GM12874 (cell line): ENCODE measurements around the gene ATOSA.

Experiments used
- TF ChIP-seq, protein P1 (sequence below): IDR thresholded peaks from 2 replicates; pipeline ENCODE4 v1.5.1; 2011; ENCODE audit warnings: low read depth, mild to moderate bottlenecking, control low read depth, low read length, moderate library complexity; ENCODE audit not compliant: insufficient read depth

ATOSA gene

GRCh38 chr15:52682200-52682599, 3.0 kb upstream of the ATOSA start:
- TF ChIP-seq, protein P1, sequence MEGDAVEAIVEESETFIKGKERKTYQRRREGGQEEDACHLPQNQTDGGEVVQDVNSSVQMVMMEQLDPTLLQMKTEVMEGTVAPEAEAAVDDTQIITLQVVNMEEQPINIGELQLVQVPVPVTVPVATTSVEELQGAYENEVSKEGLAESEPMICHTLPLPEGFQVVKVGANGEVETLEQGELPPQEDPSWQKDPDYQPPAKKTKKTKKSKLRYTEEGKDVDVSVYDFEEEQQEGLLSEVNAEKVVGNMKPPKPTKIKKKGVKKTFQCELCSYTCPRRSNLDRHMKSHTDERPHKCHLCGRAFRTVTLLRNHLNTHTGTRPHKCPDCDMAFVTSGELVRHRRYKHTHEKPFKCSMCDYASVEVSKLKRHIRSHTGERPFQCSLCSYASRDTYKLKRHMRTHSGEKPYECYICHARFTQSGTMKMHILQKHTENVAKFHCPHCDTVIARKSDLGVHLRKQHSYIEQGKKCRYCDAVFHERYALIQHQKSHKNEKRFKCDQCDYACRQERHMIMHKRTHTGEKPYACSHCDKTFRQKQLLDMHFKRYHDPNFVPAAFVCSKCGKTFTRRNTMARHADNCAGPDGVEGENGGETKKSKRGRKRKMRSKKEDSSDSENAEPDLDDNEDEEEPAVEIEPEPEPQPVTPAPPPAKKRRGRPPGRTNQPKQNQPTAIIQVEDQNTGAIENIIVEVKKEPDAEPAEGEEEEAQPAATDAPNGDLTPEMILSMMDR: no peak

DNA sequence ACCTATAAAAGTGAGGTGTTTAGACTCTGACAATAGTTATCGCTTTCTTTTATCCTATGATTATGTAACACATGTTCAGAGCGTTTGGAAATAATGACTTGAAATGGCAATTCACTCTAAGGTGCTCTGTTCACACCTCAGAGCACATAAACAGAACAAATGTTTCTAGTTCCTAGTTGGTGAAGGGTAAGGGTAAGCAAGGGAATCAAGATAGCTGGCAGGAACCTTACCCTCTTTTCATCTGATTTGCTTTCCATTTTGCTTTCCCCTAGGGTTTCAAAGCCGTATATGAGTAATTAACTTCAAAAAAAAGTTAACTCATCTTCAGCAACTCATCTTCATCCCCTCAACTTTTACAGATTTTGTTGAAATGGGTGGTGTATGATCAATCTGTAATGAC, 2.3 kb upstream of the ATOSA start:
- TF ChIP-seq, protein P1: no peak

DNA sequence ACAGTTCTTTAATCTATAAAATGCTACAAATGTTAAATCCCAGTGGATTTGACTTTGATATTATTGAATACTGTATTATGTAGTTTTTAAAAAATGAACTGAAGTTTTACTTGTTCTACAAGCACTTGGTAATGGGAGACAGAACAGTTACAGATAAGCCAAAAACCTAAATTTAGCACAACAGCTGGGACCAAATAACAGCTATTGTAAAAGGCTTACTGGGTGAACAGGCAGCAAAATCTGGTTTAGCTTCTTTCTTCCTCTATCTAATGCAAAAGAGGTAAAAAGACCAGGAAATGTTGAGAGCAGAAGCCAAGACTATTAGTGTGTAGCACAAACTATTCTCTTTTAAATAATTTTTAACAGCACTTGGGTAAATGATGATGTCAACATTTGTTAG, 1.6 kb upstream of the ATOSA start:
- TF ChIP-seq, protein P1: no peak

DNA sequence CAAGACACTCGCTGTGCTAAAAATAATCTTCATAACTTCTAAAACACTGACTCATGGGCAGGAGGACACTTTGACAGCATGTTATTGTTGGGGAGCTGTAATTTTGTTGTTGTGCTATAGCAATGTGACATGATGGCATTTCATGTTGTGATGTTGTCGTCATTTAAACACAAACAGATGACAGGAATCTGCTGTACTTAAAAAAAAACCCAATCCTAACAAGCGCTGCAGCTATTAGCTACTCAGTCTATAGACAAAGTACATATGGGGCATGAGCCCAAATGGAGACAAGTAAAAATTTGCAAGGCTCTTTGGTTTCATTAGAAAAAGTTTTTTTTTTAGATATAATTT, 828 bp upstream of the ATOSA start:
- TF ChIP-seq, protein P1: no peak

DNA sequence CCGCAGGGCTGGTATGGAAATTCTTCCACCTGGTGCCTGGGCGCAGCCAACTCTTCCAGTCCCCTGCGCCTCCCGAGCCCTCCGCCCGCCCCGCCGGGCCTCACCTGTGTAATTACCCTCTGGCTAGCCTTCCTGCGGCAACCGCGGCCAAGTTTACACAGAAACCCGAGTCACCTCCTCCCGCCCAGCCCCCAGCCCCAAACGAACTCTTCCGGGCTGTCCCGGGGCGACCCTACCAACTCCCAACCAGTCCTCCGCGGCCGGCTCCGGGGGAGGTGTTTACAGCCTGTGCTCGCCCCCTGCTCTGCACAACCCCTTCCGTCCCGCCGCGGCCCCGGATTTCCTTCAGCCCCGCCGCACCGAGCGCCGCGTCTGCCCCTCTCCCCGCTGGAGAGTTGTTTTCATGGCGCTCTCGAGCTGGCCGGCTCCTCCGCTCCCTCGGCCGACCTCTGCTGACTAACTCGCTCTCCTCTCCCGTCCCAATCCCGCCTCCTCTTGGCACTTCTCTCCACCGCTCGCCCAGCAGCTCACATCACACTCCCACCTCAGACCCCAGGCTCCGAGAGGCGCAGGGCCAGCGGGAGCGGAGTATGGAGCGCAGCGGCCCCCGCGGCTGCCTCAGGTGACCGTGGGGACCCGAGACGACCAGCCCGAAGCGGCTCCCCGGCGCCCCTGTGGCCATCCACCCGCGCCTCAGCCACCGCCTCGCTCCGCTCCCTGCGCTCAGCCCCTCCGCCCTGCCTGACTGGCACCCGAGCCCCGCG, 538 bp downstream of the ATOSA start:
- TF ChIP-seq, protein P1: no peak

DNA sequence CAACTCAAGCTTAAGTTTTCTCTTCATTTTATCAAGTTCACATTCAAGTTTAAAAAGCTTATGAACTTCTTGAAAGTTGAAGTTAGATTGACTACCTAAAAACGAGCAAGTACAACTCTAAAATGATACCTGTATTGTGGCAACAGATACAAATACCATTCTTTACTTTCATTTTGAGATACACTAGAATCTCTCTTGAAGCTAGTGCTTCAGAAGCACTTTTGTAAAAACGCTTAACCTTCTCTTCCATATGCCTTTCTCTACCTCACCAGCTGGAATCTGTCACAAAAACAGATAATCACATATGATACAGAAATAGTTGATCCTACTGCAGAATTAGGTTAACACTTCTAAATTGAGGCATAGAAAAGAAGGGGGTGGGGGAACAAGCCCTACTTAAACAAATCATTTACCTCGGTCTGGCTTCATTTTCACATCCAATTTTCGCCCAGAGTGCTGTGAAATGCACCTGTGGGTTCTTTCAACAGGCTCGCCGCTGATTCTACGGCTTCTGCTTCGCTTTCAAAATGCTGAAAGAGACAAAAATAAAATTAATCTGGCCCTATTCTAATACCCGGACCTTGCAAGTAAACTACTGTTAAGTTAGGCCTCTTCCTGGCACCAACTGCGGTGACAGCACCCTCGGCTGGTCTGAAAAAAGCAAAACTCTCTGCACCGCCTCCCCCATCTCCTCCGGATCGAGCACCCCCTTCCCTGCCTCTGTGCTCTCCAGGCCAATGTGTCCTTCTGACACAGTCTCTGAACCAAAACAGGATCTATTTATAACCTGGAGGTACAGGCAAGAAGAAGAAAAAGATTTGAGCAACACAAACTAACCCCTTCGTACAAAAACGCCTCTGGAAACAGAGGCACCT, 1.4 kb downstream of the ATOSA start:
- TF ChIP-seq, protein P1: no peak

GRCh38 chr15:52674831-52675230, 4.4 kb downstream of the ATOSA start:
- TF ChIP-seq, protein P1: no peak
